GM12878 (cell line): ENCODE measurements around the gene TCEA2. TPM values are rescaled to one million over a fixed set of nuclear protein-coding genes. Genes with fewer than 3 reads are reported as not detected.
A peak's percentile ranks its signal among the peaks of the same experiment; 100 is the strongest.

Source experiments
- ATAC-seq: fragments of 200-7000 bp; cut with Tn5 transposase; 3 replicates; pipeline ENCODE4 v1.9.1; 2020; ENCODE audit warnings: mild to moderate bottlenecking, moderate library complexity
- BruUV-seq: library from RNA; stranded (reverse); fragments of 400-500 nt; replicated peaks from 2 replicates; lab custom pipeline; 2021; lab: Mats Ljungman, UMichigan
- CTCF ChIA-PET: fragments of 300-600 bp; sonication (Branson Sonifier 250); formaldehyde crosslinking; extraction: SDS; loops from one replicate; lab custom pipeline; 2021; ENCODE audit warnings: inconsistent platforms; lab: Yijun Ruan, JAX
- POLR2A ChIA-PET: fragments of 350-600 bp; formaldehyde crosslinking; extraction: SDS; loops from one replicate; lab custom pipeline; 2021; ENCODE audit warnings: inconsistent platforms; lab: Charles Lee
- RAD21 ChIA-PET: fragments of 300-600 bp; sonication (Branson Sonifier 250); formaldehyde crosslinking; loops from one replicate; lab custom pipeline; 2023; ENCODE audit warnings: antibody characterized with exemption; ENCODE audit not compliant: unreplicated experiment; lab: Charles Lee
- SMC1A ChIA-PET: fragments of 300-600 bp; sonication (Branson Sonifier 250); formaldehyde crosslinking; loops from one replicate; lab custom pipeline; 2023; ENCODE audit not compliant: unreplicated experiment, uncharacterized antibody; lab: Charles Lee
- DNase-seq: peaks from one replicate; pipeline ENCODE4 v3.0.0-alpha.2; 2011; ENCODE audit warnings: low read depth, low spot score
- FAIRE-seq: peaks from 3 replicates; lab custom pipeline; 2011; peaks lifted over from hg19 to GRCh38; lab: Jason Lieb, UNC
- H2AFZ ChIP-seq: 2 replicates; pipeline ENCODE4 v1.6.0; 2011; ENCODE audit warnings: low read depth, low read length, control low read depth; ENCODE audit not compliant: control insufficient read depth
- H3K27ac ChIP-seq: 2 replicates; pipeline ENCODE4 v1.5.1; 2011; ENCODE audit warnings: control low read depth; ENCODE audit not compliant: control insufficient read depth, insufficient read depth
- H3K27me3 ChIP-seq, 2 experiments: replicated peaks in 1 of 2; 2 replicates each; pipeline versions ENCODE4 v1.6.0 to v1.6.1; 2011; ENCODE audit warnings: low read length in 1 of 2; ENCODE audit not compliant: control insufficient read depth in 2 of 2, insufficient read depth in 2 of 2
- H3K36me3 ChIP-seq, 2 experiments: 2 replicates each; pipeline ENCODE4 v1.5.1; 2011; ENCODE audit warnings: low read length in 1 of 2; ENCODE audit not compliant: control insufficient read depth in 2 of 2, insufficient read depth in 2 of 2
- H3K4me1 ChIP-seq: 2 replicates; pipeline ENCODE4 v1.6.1; 2011; ENCODE audit warnings: mild to moderate bottlenecking, low read length, moderate library complexity, mixed read lengths; ENCODE audit not compliant: control insufficient read depth, insufficient read depth
- H3K4me2 ChIP-seq: 2 replicates; pipeline ENCODE4 v1.6.0; 2011; ENCODE audit warnings: control low read depth; ENCODE audit not compliant: control insufficient read depth, insufficient read depth
- H3K4me3 ChIP-seq: fragments of 200-600 bp; sonication (generic); 2 replicates; pipeline ENCODE4 v1.5.1; 2016
- H3K79me2 ChIP-seq: 2 replicates; pipeline ENCODE4 v1.6.0; 2011; ENCODE audit warnings: low read length; ENCODE audit not compliant: control insufficient read depth, insufficient read depth
- H3K9ac ChIP-seq: 2 replicates; pipeline ENCODE4 v1.8.0; 2011; ENCODE audit warnings: low read length, control low read depth, mixed read lengths; ENCODE audit not compliant: control insufficient read depth, insufficient read depth
- H3K9me3 ChIP-seq: replicated peaks from 3 replicates; pipeline ENCODE4 v1.5.1; 2011; ENCODE audit warnings: mild to moderate bottlenecking, low read length; ENCODE audit not compliant: control insufficient read depth, insufficient read depth
- H4K20me1 ChIP-seq: 2 replicates; pipeline ENCODE4 v1.6.0; 2011; ENCODE audit not compliant: control insufficient read depth, insufficient read depth
- BHLHE40 ChIP-seq, 2 experiments: fragments of 450-650 bp in 1 of 2; IDR thresholded peaks; 2 replicates each; pipeline ENCODE4 v1.6.1; 2011 to 2017; ENCODE audit warnings: low read depth in 2 of 2, borderline replicate concordance in 1 of 2, improper control_type of control experiment in 1 of 2, low read length in 1 of 2, mild to moderate bottlenecking in 1 of 2
- FOXK2 ChIP-seq: fragments of 450-650 bp; IDR thresholded peaks from 2 replicates; pipeline ENCODE4 v1.6.1; 2017; ENCODE audit warnings: mild to moderate bottlenecking, moderate library complexity
- HDAC6 ChIP-seq: fragments of 200-600 bp; sonication (generic); IDR thresholded peaks from one replicate; pipeline ENCODE4 v1.8.0; 2017; ENCODE audit warnings: antibody characterized with exemption; ENCODE audit not compliant: unreplicated experiment
- LARP7 ChIP-seq: fragments of 450-650 bp; IDR thresholded peaks from 2 replicates; pipeline ENCODE4 v1.6.1; 2017; ENCODE audit warnings: mild to moderate bottlenecking
- MXI1 ChIP-seq: fragments of 150-350 bp; IDR thresholded peaks from 2 replicates; pipeline ENCODE4 v1.6.1; 2011; ENCODE audit warnings: low read depth, mild to moderate bottlenecking, inconsistent platforms, low read length, improper control_type of control experiment
- NFYB ChIP-seq: IDR thresholded peaks from 2 replicates; pipeline ENCODE4 v1.6.1; 2011; ENCODE audit warnings: low read depth, mild to moderate bottlenecking, low read length, improper control_type of control experiment, moderate library complexity; ENCODE audit not compliant: insufficient read depth
- POLR2A ChIP-seq: IDR thresholded peaks from 2 replicates; pipeline ENCODE4 v1.6.1; 2011; ENCODE audit warnings: low read depth, mild to moderate bottlenecking, low read length
- SUZ12 ChIP-seq: fragments of 200-600 bp; sonication (generic); IDR thresholded peaks from one replicate; pipeline ENCODE4 v1.6.1; 2018; ENCODE audit warnings: antibody characterized with exemption, mild to moderate bottlenecking; ENCODE audit not compliant: unreplicated experiment
- YY1 ChIP-seq: IDR thresholded peaks from 2 replicates; pipeline ENCODE4 v1.6.1; 2011; ENCODE audit warnings: low read depth, mild to moderate bottlenecking, low read length
- WGBS: methylation state at CpG from one replicate; pipeline ENCODE4 v1.1.6; 2016; ENCODE audit warnings: low lambda C conversion rate; ENCODE audit not compliant: insufficient replicate concordance, insufficient coverage; ENCODE audit errors: missing lambda C conversion rate; 5-methylcytosine and 5-hydroxymethylcytosine counted together
- in situ Hi-C: fragments of 300-500 bp; cut with MboI; formaldehyde crosslinking; loops from 9 replicates; pipeline ENCODE4 v1.14.3; 2018; ENCODE audit warnings: mixed read lengths
- intact Hi-C: fragments of 100-400 bp; cut with micrococcal nuclease; formaldehyde crosslinking; loops from one replicate; pipeline ENCODE4 v1.14.2; 2022; ENCODE audit not compliant: unreplicated experiment
- polyA plus RNA-seq, 11 experiments: library from polyadenylated mRNA; depleted of rRNA in 4 of 11; unstranded in 6 of 11; stranded (reverse) in 5 of 11; fragments of >200 nt; fragmentation: Nextera tagmentation in 4 of 11; fragmentation: Illumina TruSeq in 1 of 11; extraction: Ambion mirVana in 4 of 11; extraction: Trizol in 1 of 11; gene quantifications; 1 replicate in 1 of 11; 2 replicates in 10 of 11; pipeline versions ENCODE4 v1.2.1 to v1.2.3, GENCODE V29; 2011 to 2016; ENCODE audit warnings: inconsistent platforms in 2 of 11, missing spikeins in 2 of 11, low read depth in 1 of 11
- total RNA-seq, 4 experiments: library from RNA; depleted of rRNA in 3 of 4; stranded (reverse); fragments of >200 nt in 3 of 4; fragmentation: Illumina TruSeq in 1 of 4; extraction: Trizol in 1 of 4; gene quantifications; 2 replicates each; pipeline versions ENCODE4 v1.2.1 to v1.2.3, GENCODE V29; 2013 to 2021

TCEA2 gene
- total and polyA plus RNA-seq, 10 of the 15 experiments (the other 5 are each of a cell fraction or from before 2014, with no cell fraction given), result 3.4 to 42.5 (median 13.3) TPM

DNA sequence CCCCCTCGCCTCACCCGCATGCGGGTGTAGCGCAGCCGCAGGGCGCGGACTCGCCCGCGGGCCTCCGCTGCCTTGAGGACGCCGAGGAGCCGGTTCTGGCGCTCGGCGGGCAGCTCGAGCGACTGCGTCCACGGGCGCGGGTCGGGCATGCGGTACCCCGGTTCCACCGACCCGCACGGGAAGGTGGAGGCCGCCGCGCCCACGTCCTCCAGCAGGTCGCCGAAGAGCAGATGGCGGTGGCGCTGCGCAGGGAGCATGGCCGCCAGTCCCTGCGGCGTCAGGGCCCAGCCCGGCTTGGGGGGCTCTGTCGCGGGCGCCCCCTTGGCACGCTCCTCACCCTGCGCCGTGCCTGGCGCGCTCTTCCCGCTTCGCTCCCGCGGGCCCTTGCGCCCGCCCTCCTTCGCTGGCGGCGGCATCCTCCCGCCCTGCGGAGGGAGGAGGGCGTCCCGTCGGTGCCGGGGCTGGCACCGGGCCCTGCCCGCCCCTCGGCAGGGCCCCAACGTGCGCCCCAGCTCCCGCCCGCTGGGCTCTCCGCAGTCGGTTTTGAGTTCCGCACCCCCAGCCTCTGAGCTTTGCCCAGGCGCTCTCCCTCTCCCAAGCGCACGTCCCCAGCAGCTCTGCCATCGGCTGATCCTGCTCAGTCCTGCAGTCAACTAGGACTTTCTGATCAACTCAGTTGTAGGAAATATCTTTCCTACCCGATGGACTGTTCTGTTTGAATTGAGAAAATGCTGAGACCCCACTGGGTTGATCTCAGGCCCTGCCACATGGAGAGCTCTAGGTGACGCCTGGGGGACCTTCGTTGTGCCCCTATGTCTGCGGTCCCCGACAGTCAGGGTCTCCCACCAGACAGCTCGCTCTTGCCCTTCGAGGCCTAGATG lies 21.0 kb downstream of the TCEA2 start, which contains the start of gene LKAAEAR1:
TSS of gene LKAAEAR1 (minus strand) at position 595 of the 881 bp plus-strand sequence. CDS start at position 416, 179 bp downstream.
- Histone ChIP-seq H4K20me1 (no peaks in the 10 kb centered on the region), H3K4me3 (peak within 1 kb of the TSS; percentile 57; the same call in 1 of the 2 replicates), H3K4me2 (peak within 1 kb of the TSS; percentile 86), H3K9me3 (peaks cover 7% of the 10 kb centered on the region; the same call in 1 of the 3 replicates), H2AFZ (peak within 1 kb of the TSS; percentile 28), H3K36me3 (no peaks in the 10 kb centered on the region), H3K9ac (no peak within 1 kb of the TSS), H3K79me2 (peaks cover 1% of the 10 kb centered on the region; the same call in 1 of the 2 replicates), H3K27me3 (peaks cover 2 to 7% of the 10 kb centered on the region in 2 experiments; a peak in 2 of 4 replicates), H3K4me1 (peaks cover 10% of the 10 kb centered on the region), H3K27ac (no peak within 1 kb of the TSS)
- ChIA-PET POLR2A (interaction anchor here (0.7 to 2.4 kb wide), 2 partner anchors 32 to 36 kb away, joined by 3 to 12 read pairs; no protein-coding TSS in a partner anchor), SMC1A (interaction anchor here (0.7 to 1.9 kb wide), 6 partner anchors 23 to 172 kb away, joined by 3 to 13 read pairs (median 4); partner anchors contain the start of gene NPBWR2), RAD21 (interaction anchor here (0.8 to 6.7 kb wide), 10 partner anchors 16 to 104 kb away, joined by 3 to 67 read pairs (median 5); partner anchors contain the start of genes SAMD10 and TCEA2), CTCF (interaction anchor here (0.6 to 3.5 kb wide), 10 partner anchors 15 to 168 kb away, joined by 3 to 65 read pairs (median 6); partner anchors contain the start of gene NPBWR2)
- in situ Hi-C loops, result no loop called here
- no peak for DNase-seq
- intact Hi-C loops, result loop anchor here (1.0 kb wide), 1 partner anchor 36 kb away; no protein-coding TSS in a partner anchor
- peak; percentile 82 for TF ChIP-seq SUZ12
- TF ChIP-seq YY1, result peak; percentile 27; the same call in 1 of the 2 replicates
- TF ChIP-seq MXI1, result no peak
- TF ChIP-seq BHLHE40 (IDR thresholded peaks at IDR 0.05; ENCODE audit: borderline replicate concordance in 1 of 2, low read depth in 2 of 2, low read length in 1 of 2), result 0 out of 4 replicates have a peak, but pooled peaks of 1 of the 2 experiments have one; percentile 0
- TF ChIP-seq HDAC6, result peak; percentile 64
- no peak for TF ChIP-seq FOXK2
- peak; percentile 45; the same call in 1 of the 2 replicates for TF ChIP-seq LARP7
- TF ChIP-seq POLR2A, result peak; percentile 43; the same call in 1 of the 2 replicates
- no peak for TF ChIP-seq NFYB
- BruUV-seq, result no TSS peak
- FAIRE-seq, result no peak
- ATAC-seq, result no peak
- WGBS, result 6% methylated on average over 69 of the region's 86 CpGs
